ENCODE data around the gene LANCL1.
"Not testable (repeated sequence)": the region's sequence is repeated elsewhere in the genome, so short reads cannot be mapped to it uniquely, and the experiment has no call there.

Gene LANCL1

DNA sequence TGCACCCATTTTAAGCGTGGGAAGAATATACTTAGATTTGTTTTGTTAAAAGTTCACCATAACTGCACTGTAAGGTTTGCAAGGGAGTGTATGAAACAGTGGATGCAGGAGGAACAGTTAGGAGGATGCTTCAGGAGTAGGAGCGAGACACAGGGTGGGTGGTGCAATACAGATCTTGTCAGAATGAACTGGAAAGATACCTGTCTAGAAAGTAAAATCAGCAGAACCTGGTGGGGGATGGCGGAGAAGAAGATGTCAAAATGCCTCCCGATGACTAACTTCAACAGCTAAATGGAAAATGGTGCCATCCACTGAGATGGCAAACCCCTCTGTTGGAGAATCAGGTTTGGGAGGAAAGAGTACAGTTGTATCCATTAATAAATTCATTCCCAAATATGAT, 18.2 kb downstream of the LANCL1 start:
- H3K36me3 ChIP-seq (ENCODE audit: insufficient read depth, low read length) = peaks cover 94% of the 10 kb centered on the region
- no peak overlapping the region for H3K4me3 ChIP-seq (ENCODE audit: low read depth in 1 of 2, low read length in 2 of 2)
- no peaks in the 10 kb centered on the region for H3K27me3 ChIP-seq (ENCODE audit: insufficient read depth, low read length, poor library complexity)
- H3K4me2 ChIP-seq (ENCODE audit: insufficient read depth, low read length) = no peak overlapping the region
- H4K20me1 ChIP-seq (ENCODE audit: insufficient read depth, low read length) = no peaks in the 10 kb centered on the region; the same call in 1 of the 2 replicates
- ATAC-seq (ENCODE audit: insufficient read depth, low read depth) (no peak), DNase-seq (no peak)
- H2AFZ ChIP-seq (ENCODE audit: low read depth, low read length) = no peak overlapping the region
- H3K27ac ChIP-seq (ENCODE audit: low read length) = no peak overlapping the region
- no peaks in the 10 kb centered on the region for H3K9me3 ChIP-seq (ENCODE audit: insufficient read depth, low read length, severe bottlenecking)
- no peak overlapping the region for H3K9ac ChIP-seq (ENCODE audit: low read depth, low read length)
- H3K79me2 ChIP-seq (ENCODE audit: insufficient read depth, low read length) = no peaks in the 10 kb centered on the region
- no peaks in the 10 kb centered on the region for H3K4me1 ChIP-seq (ENCODE audit: insufficient read depth, low read length)
- TF ChIP-seq EZH2 (IDR thresholded peaks at IDR 0.05; ENCODE audit: borderline replicate concordance, low read depth, low read length, severe bottlenecking) = no peak
- TF ChIP-seq, protein P1, sequence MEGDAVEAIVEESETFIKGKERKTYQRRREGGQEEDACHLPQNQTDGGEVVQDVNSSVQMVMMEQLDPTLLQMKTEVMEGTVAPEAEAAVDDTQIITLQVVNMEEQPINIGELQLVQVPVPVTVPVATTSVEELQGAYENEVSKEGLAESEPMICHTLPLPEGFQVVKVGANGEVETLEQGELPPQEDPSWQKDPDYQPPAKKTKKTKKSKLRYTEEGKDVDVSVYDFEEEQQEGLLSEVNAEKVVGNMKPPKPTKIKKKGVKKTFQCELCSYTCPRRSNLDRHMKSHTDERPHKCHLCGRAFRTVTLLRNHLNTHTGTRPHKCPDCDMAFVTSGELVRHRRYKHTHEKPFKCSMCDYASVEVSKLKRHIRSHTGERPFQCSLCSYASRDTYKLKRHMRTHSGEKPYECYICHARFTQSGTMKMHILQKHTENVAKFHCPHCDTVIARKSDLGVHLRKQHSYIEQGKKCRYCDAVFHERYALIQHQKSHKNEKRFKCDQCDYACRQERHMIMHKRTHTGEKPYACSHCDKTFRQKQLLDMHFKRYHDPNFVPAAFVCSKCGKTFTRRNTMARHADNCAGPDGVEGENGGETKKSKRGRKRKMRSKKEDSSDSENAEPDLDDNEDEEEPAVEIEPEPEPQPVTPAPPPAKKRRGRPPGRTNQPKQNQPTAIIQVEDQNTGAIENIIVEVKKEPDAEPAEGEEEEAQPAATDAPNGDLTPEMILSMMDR (IDR thresholded peaks at IDR 0.05; ENCODE audit: borderline replicate concordance, extremely low read depth, low read length, poor library complexity, severe bottlenecking) = no peak

- H3K27ac ChIP-seq (ENCODE audit: low read length) = no peak overlapping the region
- ATAC-seq (ENCODE audit: insufficient read depth, low read depth) (no peak), DNase-seq (no peak)
- peaks cover 89% of the 10 kb centered on the region for H3K36me3 ChIP-seq (ENCODE audit: insufficient read depth, low read length)
- H3K79me2 ChIP-seq (ENCODE audit: insufficient read depth, low read length) = no peaks in the 10 kb centered on the region
- H3K9ac ChIP-seq (ENCODE audit: low read depth, low read length) = no peak overlapping the region
- H4K20me1 ChIP-seq (ENCODE audit: insufficient read depth, low read length) = no peaks in the 10 kb centered on the region; the same call in 1 of the 2 replicates
- no peaks in the 10 kb centered on the region for H3K9me3 ChIP-seq (ENCODE audit: insufficient read depth, low read length, severe bottlenecking)
- H3K27me3 ChIP-seq (ENCODE audit: insufficient read depth, low read length, poor library complexity) = no peaks in the 10 kb centered on the region
- no peak for TF ChIP-seq EZH2 (IDR thresholded peaks at IDR 0.05; ENCODE audit: borderline replicate concordance, low read depth, low read length, severe bottlenecking)
- TF ChIP-seq, protein P1 (IDR thresholded peaks at IDR 0.05; ENCODE audit: borderline replicate concordance, extremely low read depth, low read length, poor library complexity, severe bottlenecking) = no peak
- no peak overlapping the region for H3K4me2 ChIP-seq (ENCODE audit: insufficient read depth, low read length)
- H3K4me1 ChIP-seq (ENCODE audit: insufficient read depth, low read length) = no peaks in the 10 kb centered on the region
- no peak overlapping the region for H3K4me3 ChIP-seq (ENCODE audit: low read depth in 1 of 2, low read length in 2 of 2)
- no peak overlapping the region for H2AFZ ChIP-seq (ENCODE audit: low read depth, low read length)
These were observed 20.0 kb downstream of the LANCL1 start for GRCh38 chr2:210456571-210456970.

DNA sequence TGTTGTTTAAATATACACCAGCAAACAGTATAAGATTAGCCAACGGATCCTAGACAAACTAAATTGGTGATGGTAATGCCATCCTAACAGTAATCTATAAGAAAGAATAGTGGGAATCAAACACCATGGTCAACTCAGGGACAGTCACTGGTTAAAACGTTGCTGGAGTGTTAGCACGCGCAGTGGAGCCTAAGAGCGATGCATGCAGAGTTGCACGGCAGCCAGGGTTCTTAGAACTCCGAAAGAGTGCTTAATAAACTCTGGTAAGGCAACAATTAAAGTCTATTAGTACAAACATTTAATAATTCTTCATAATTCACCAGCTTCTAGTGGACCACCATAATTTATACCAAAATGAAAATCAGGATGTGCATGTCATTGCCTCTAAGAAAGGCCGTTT, 22.2 kb downstream of the LANCL1 start:
- no peaks in the 10 kb centered on the region; the same call in 1 of the 2 replicates for H4K20me1 ChIP-seq (ENCODE audit: insufficient read depth, low read length)
- DNase-seq (no peak), ATAC-seq (ENCODE audit: insufficient read depth, low read depth) (no peak)
- no peak overlapping the region for H3K4me2 ChIP-seq (ENCODE audit: insufficient read depth, low read length)
- H3K27ac ChIP-seq (ENCODE audit: low read length) = no peak overlapping the region
- no peak overlapping the region for H2AFZ ChIP-seq (ENCODE audit: low read depth, low read length)
- TF ChIP-seq, protein P1 (IDR thresholded peaks at IDR 0.05; ENCODE audit: borderline replicate concordance, extremely low read depth, low read length, poor library complexity, severe bottlenecking) = no peak
- no peak for TF ChIP-seq EZH2 (IDR thresholded peaks at IDR 0.05; ENCODE audit: borderline replicate concordance, low read depth, low read length, severe bottlenecking)
- H3K27me3 ChIP-seq (ENCODE audit: insufficient read depth, low read length, poor library complexity) = no peaks in the 10 kb centered on the region
- H3K9me3 ChIP-seq (ENCODE audit: insufficient read depth, low read length, severe bottlenecking) = no peaks in the 10 kb centered on the region
- peaks cover 12% of the 10 kb centered on the region; the same call in 1 of the 2 replicates for H3K79me2 ChIP-seq (ENCODE audit: insufficient read depth, low read length)
- no peaks in the 10 kb centered on the region for H3K4me1 ChIP-seq (ENCODE audit: insufficient read depth, low read length)
- no peak overlapping the region for H3K9ac ChIP-seq (ENCODE audit: low read depth, low read length)
- H3K4me3 ChIP-seq (ENCODE audit: low read depth in 1 of 2, low read length in 2 of 2) = no peak overlapping the region
- peaks cover 79% of the 10 kb centered on the region for H3K36me3 ChIP-seq (ENCODE audit: insufficient read depth, low read length)

GRCh38 chr2:210452194-210452593, 24.4 kb downstream of the LANCL1 start:
- peaks cover 63% of the 10 kb centered on the region for H3K36me3 ChIP-seq (ENCODE audit: insufficient read depth, low read length)

GRCh38 chr2:210450942-210451341, 25.6 kb downstream of the LANCL1 start:
- H2AFZ ChIP-seq (ENCODE audit: low read depth, low read length); H4K20me1 ChIP-seq (ENCODE audit: insufficient read depth, low read length); H3K4me1 ChIP-seq (ENCODE audit: insufficient read depth, low read length); H3K27ac ChIP-seq (ENCODE audit: low read length); ATAC-seq (ENCODE audit: insufficient read depth, low read depth); H3K27me3 ChIP-seq (ENCODE audit: insufficient read depth, low read length, poor library complexity); H3K9me3 ChIP-seq (ENCODE audit: insufficient read depth, low read length, severe bottlenecking); H3K4me3 ChIP-seq (ENCODE audit: low read depth in 1 of 2, low read length in 2 of 2); DNase-seq; H3K4me2 ChIP-seq (ENCODE audit: insufficient read depth, low read length); H3K9ac ChIP-seq (ENCODE audit: low read depth, low read length): not testable (repeated sequence)
- Histone ChIP-seq H3K36me3 (ENCODE audit: insufficient read depth, low read length) (peaks cover 51% of the 10 kb centered on the region), H3K79me2 (ENCODE audit: insufficient read depth, low read length) (peaks cover 18% of the 10 kb centered on the region; the same call in 1 of the 2 replicates)

More at GRCh38 chr2:210452194-210452593, 24.4 kb downstream of the LANCL1 start:
- Histone ChIP-seq H3K4me2 (ENCODE audit: insufficient read depth, low read length) (no peak overlapping the region), H3K4me3 (ENCODE audit: low read depth in 1 of 2, low read length in 2 of 2) (no peak overlapping the region), H3K79me2 (ENCODE audit: insufficient read depth, low read length) (peaks cover 18% of the 10 kb centered on the region; the same call in 1 of the 2 replicates), H2AFZ (ENCODE audit: low read depth, low read length) (no peak overlapping the region), H3K4me1 (ENCODE audit: insufficient read depth, low read length) (no peaks in the 10 kb centered on the region), H4K20me1 (ENCODE audit: insufficient read depth, low read length) (no peaks in the 10 kb centered on the region; the same call in 1 of the 2 replicates), H3K9ac (ENCODE audit: low read depth, low read length) (no peak overlapping the region), H3K27me3 (ENCODE audit: insufficient read depth, low read length, poor library complexity) (no peaks in the 10 kb centered on the region), H3K9me3 (ENCODE audit: insufficient read depth, low read length, severe bottlenecking) (peaks cover 5% of the 10 kb centered on the region), H3K27ac (ENCODE audit: low read length) (no peak overlapping the region)
- ATAC-seq (ENCODE audit: insufficient read depth, low read depth) = no peak
- TF ChIP-seq EZH2 (IDR thresholded peaks at IDR 0.05; ENCODE audit: borderline replicate concordance, low read depth, low read length, severe bottlenecking) = no peak
- TF ChIP-seq, protein P1 (IDR thresholded peaks at IDR 0.05; ENCODE audit: borderline replicate concordance, extremely low read depth, low read length, poor library complexity, severe bottlenecking) = no peak
- DNase-seq = no peak
